NT2/D1 (cell line): ENCODE data around the gene CORO2A.

Experiments used
- SUZ12 ChIP-seq: IDR thresholded peaks from 2 replicates; pipeline ENCODE4 v1.6.1; 2011; ENCODE audit not compliant: insufficient read length, insufficient read depth; ENCODE audit errors: extremely low read depth
- YY1 ChIP-seq: IDR thresholded peaks from 2 replicates; pipeline ENCODE4 v1.6.1; 2011; ENCODE audit not compliant: insufficient read length, insufficient read depth

DNA sequence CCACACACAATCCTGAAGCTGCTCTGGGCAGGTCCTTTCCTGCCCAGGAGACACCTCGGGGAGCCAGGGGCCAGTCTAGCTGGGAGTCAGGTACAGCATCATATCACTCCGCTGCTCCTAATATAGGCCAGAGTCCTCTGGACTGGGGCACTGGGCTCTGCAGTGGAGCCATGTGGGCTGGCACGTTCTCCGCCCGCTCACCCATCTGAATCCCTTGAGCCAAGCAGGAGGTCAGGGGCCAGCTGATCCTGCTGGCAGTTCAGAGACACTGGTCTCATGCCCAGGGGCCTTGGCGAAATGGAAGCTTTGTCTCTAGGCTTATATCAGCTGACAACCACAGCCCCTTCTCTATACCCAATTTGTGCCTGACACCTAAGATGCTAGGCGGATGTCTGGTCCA lies 9.3 kb upstream of the CORO2A start:
- TF ChIP-seq SUZ12: no peak
- no peak for TF ChIP-seq YY1
